OCI-LY3 (cell line): ENCODE data around the gene ZNF496.

Source experiments
- EZH2phosphoT487 ChIP-seq: fragments of 200-600 bp; shearing (Covaris generic); IDR thresholded peaks from 2 replicates; pipeline ENCODE4 v1.6.1; 2018; ENCODE audit warnings: antibody characterized with exemption, mixed run types, low read depth
- TF ChIP-seq, protein P1 (sequence below): fragments of 200-600, 300-600 bp; sonication (generic); IDR thresholded peaks from 2 replicates; pipeline ENCODE4 v1.5.1; 2014; ENCODE audit warnings: antibody characterized with exemption, low read length, low read depth

- TF ChIP-seq, protein P1, sequence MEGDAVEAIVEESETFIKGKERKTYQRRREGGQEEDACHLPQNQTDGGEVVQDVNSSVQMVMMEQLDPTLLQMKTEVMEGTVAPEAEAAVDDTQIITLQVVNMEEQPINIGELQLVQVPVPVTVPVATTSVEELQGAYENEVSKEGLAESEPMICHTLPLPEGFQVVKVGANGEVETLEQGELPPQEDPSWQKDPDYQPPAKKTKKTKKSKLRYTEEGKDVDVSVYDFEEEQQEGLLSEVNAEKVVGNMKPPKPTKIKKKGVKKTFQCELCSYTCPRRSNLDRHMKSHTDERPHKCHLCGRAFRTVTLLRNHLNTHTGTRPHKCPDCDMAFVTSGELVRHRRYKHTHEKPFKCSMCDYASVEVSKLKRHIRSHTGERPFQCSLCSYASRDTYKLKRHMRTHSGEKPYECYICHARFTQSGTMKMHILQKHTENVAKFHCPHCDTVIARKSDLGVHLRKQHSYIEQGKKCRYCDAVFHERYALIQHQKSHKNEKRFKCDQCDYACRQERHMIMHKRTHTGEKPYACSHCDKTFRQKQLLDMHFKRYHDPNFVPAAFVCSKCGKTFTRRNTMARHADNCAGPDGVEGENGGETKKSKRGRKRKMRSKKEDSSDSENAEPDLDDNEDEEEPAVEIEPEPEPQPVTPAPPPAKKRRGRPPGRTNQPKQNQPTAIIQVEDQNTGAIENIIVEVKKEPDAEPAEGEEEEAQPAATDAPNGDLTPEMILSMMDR = no peak
- TF ChIP-seq EZH2phosphoT487 = no peak
Observed at GRCh38 chr1:247286134-247286670, 45.5 kb downstream of the ZNF496 start.
